Activated naive CD4-positive, alpha-beta T cell treated with anti-CD3 and anti-CD28 coated beads, Interleukin-2, amount 50 U/mL, for 24 hours (primary cell): ENCODE measurements around the gene POU3F2.
A peak's percentile ranks its signal among the peaks of the same experiment; 100 is the strongest.

Source experiments
- H3K27ac Mint-ChIP-seq: one replicate; pipeline ENCODE4 v1.8.0; 2021; ENCODE audit warnings: mild to moderate bottlenecking, mixed read lengths
- H3K27me3 Mint-ChIP-seq: one replicate; pipeline ENCODE4 v1.8.0; 2021; ENCODE audit warnings: mixed read lengths
- H3K36me3 Mint-ChIP-seq: one replicate; pipeline ENCODE4 v1.8.0; 2021; ENCODE audit warnings: mixed read lengths
- H3K4me1 Mint-ChIP-seq: one replicate; pipeline ENCODE4 v1.8.0; 2021; ENCODE audit warnings: mixed read lengths
- H3K4me3 Mint-ChIP-seq: one replicate; pipeline ENCODE4 v1.8.0; 2021; ENCODE audit warnings: mild to moderate bottlenecking, mixed read lengths
- H3K9me3 Mint-ChIP-seq: one replicate; pipeline ENCODE4 v1.8.0; 2021; ENCODE audit warnings: mixed read lengths

Gene POU3F2

DNA sequence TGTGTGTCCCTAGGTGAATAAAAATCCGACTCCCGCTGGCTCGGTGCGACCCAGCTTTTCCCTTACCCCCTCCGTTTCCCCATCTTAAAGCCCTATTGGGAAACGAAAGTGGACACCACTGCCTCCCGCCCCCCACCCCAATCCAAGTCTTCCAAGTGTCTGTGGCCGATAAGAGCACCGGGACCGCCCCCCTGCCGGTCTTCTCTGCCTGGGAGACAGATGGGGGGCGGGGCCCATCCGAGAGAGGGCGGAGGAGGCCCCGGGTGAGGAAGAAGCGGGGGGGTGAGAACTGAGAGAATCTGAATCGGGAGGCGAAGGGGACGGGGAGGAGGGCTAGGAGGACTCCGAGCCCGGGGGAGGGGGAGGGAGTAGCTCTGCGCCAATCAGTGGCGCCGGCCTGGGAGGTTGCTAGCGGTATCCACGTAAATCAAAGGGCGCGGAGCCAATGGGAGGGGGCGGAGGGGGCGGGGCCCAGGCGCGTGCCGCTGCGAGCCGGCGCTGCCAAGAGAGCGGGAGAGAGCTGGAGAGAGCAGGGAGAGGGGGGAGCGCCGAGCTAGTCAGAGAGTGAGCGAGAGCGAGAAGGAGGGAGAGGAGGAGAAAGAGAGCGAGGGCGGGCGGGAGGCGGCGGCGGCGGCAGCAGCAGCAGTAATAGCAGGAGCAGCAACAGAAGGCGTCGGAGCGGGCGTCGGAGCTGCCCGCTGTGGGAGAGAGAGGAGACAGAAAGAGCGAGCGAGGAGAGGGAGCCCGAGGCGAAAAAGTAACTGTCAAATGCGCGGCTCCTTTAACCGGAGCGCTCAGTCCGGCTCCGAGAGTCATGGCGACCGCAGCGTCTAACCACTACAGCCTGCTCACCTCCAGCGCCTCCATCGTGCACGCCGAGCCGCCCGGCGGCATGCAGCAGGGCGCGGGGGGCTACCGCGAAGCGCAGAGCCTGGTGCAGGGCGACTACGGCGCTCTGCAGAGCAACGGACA, at the start of gene POU3F2:
TSS of gene POU3F2 (plus strand) at position 515 of the 972 bp plus-strand sequence. CDS start at position 815, 300 bp downstream.
- H3K4me1 Mint-ChIP-seq: peaks cover 41% of the 10 kb centered on the region
- H3K27ac Mint-ChIP-seq: peak within 1 kb of the TSS; percentile 26

GRCh38 chr6:98787435-98787834, 46.9 kb upstream of the POU3F2 start:
- Mint-ChIP-seq H3K27ac (no peak overlapping the region), H3K36me3 (no peaks in the 10 kb centered on the region), H3K4me3 (no peak overlapping the region), H3K9me3 (no peaks in the 10 kb centered on the region), H3K4me1 (no peaks in the 10 kb centered on the region), H3K27me3 (peaks cover 29% of the 10 kb centered on the region)

More for the DNA sequence above, at the start of gene POU3F2:
- Mint-ChIP-seq H3K27me3 (peaks cover 66% of the 10 kb centered on the region), H3K4me3 (peak within 1 kb of the TSS; percentile 86), H3K36me3 (peaks cover 3% of the 10 kb centered on the region), H3K9me3 (peaks cover 7% of the 10 kb centered on the region)

GRCh38 chr6:98787961-98788360, 46.4 kb upstream of the POU3F2 start:
- Mint-ChIP-seq H3K4me3 (no peak overlapping the region), H3K9me3 (no peaks in the 10 kb centered on the region), H3K27me3 (peaks cover 32% of the 10 kb centered on the region), H3K4me1 (no peaks in the 10 kb centered on the region), H3K36me3 (no peaks in the 10 kb centered on the region), H3K27ac (no peak overlapping the region)

DNA sequence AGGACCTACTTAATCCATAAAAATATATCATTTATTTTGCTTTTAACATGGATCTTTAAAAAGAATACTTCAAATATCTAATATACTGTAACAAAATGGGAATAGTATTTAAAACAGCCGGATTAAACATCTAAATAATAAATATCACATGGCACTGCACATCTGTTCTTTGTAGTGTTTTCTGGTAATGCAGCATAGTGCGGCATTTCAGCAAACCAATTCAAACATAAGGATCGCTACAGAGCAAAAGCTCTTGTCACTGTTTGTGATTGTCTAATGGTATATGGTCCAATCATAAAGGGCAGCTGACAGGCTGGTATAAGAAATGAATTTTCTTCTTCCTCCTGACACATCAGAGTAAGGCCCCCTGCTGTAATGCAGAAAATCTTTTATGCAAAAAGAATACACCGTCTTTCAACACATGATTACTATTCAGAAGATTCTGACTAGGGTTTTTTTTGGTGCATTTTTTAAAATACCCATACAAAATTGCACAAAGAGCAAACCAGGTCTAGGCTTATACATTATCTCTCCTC, 40.0 kb upstream of the POU3F2 start:
- Mint-ChIP-seq H3K9me3 (no peaks in the 10 kb centered on the region), H3K4me3 (no peak overlapping the region), H3K27ac (no peak overlapping the region), H3K36me3 (no peaks in the 10 kb centered on the region), H3K4me1 (no peaks in the 10 kb centered on the region), H3K27me3 (peaks cover 30% of the 10 kb centered on the region)

DNA sequence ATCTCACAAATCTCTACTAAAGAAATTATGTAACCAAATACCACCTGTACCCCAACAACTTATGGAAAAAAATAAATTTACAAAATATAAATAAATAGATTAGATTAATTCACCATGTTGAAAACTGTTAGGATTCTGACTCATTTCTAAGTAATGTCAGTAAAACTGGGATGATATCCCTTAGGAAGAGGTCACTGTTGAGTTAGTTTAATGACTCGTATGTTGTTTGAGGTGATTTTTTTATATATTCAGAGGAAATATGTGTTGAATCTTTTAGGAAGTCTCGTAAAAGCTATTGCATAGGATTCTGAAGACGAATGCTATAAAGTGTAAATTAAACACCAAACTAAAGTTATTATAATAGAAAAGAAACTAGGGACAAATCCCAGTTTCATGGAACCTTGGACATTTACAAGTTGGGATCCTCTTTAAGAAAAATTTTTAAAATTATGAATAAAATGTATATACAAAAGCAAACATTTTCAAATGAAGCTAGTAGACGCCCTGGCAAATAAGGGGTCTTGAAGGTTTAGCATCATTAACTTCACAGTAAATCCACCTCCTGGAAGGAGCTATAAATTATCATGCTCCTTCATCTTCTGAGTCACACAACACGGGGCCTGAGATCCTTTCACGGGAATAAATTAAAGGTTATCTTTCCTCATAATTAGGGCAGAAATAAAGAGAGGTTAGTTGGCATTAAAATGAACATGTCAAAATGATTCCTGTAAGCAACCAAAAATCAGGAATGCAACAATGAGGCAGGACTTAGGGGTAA, 37.0 kb upstream of the POU3F2 start:
- Mint-ChIP-seq H3K27ac (no peak overlapping the region), H3K9me3 (no peaks in the 10 kb centered on the region), H3K36me3 (no peaks in the 10 kb centered on the region), H3K4me1 (no peaks in the 10 kb centered on the region), H3K4me3 (no peak overlapping the region), H3K27me3 (peaks cover 15% of the 10 kb centered on the region)

- no peaks in the 10 kb centered on the region for H3K9me3 Mint-ChIP-seq
These were observed 33.5 kb upstream of the POU3F2 start for GRCh38 chr6:98800866-98801265.

DNA sequence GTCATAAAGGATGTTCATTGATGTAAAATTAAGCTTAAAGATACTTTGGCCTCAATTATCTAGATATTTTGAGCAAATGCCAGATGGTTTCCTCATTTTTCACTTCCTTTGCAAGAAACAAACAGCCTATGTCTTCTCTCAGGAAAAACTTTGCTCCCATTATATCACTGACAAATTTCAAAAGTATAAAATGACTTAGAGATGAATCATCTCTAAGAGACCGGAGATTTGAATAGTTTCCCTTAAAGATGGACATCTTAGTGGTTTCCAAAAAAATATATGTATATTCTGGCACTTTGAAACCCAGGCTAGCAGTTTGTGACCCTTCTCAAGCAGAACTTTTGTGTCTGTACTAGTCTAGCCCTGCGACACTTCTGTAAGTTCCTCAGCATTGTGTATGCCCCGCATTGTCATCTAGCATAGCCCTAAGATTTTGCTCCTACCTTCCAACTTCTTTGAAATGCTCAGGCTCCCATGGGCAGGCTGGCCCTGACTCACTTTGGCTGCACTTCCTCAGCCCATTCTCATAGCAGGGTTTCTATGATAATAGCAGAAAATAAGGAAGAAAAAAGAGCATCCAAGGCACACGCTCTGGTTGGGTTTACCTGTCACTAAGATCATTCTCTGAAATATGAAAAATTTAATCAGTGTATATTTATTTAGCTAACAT, 25.7 kb upstream of the POU3F2 start:
- H3K36me3 Mint-ChIP-seq: no peaks in the 10 kb centered on the region
- H3K27ac Mint-ChIP-seq: no peak overlapping the region
- H3K4me3 Mint-ChIP-seq: no peak overlapping the region
- H3K4me1 Mint-ChIP-seq: no peaks in the 10 kb centered on the region
- no peaks in the 10 kb centered on the region for H3K9me3 Mint-ChIP-seq
- peaks cover 8% of the 10 kb centered on the region for H3K27me3 Mint-ChIP-seq

More at GRCh38 chr6:98800866-98801265, 33.5 kb upstream of the POU3F2 start:
- H3K27me3 Mint-ChIP-seq: peaks cover 10% of the 10 kb centered on the region
- no peaks in the 10 kb centered on the region for H3K36me3 Mint-ChIP-seq
- H3K4me1 Mint-ChIP-seq: no peaks in the 10 kb centered on the region
- no peak overlapping the region for H3K27ac Mint-ChIP-seq
- H3K4me3 Mint-ChIP-seq: no peak overlapping the region

- Mint-ChIP-seq H3K27ac (no peak overlapping the region), H3K9me3 (peaks cover 5% of the 10 kb centered on the region), H3K27me3 (peaks cover 16% of the 10 kb centered on the region), H3K4me1 (no peaks in the 10 kb centered on the region), H3K36me3 (no peaks in the 10 kb centered on the region), H3K4me3 (no peak overlapping the region)
These were observed 22.2 kb upstream of the POU3F2 start for GRCh38 chr6:98812220-98812619.

GRCh38 chr6:98816799-98817198, 17.6 kb upstream of the POU3F2 start:
- Mint-ChIP-seq H3K27ac (no peak overlapping the region), H3K9me3 (peaks cover 5% of the 10 kb centered on the region), H3K36me3 (no peaks in the 10 kb centered on the region), H3K27me3 (peaks cover 44% of the 10 kb centered on the region), H3K4me3 (no peak overlapping the region), H3K4me1 (no peaks in the 10 kb centered on the region)

DNA sequence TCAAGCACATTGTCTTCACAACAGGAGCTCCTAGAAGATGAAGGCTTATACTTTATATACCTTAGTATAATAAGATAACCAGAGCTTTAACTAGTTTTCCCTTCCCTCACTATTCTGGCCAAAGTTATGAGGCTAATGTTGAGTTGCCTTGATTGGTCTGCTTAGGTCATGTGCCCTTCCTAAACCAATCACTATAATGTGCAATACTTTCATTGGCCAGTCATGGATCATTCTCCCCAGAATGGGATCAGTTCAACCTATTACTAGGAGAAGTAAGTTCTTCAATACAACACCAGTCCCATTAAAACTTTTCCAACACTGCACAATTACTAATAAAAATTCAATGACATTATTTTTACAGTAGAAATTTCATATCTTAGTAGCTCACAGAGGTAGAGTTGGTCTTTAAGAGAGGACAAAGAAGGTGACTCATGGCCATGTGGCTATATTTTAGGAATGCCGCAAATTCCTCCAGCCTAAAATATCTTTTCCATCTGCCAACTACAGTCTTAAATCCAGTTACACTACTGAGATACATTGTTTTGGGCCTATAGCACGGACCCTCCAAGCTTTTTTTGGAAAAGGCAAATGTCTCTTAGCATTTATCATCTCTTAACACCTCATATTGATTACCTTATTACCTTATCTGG, 12.5 kb upstream of the POU3F2 start:
- Mint-ChIP-seq H3K36me3 (no peaks in the 10 kb centered on the region), H3K9me3 (no peaks in the 10 kb centered on the region), H3K27ac (no peak overlapping the region), H3K4me1 (peaks cover 17% of the 10 kb centered on the region), H3K4me3 (no peak overlapping the region), H3K27me3 (peaks cover 62% of the 10 kb centered on the region)

DNA sequence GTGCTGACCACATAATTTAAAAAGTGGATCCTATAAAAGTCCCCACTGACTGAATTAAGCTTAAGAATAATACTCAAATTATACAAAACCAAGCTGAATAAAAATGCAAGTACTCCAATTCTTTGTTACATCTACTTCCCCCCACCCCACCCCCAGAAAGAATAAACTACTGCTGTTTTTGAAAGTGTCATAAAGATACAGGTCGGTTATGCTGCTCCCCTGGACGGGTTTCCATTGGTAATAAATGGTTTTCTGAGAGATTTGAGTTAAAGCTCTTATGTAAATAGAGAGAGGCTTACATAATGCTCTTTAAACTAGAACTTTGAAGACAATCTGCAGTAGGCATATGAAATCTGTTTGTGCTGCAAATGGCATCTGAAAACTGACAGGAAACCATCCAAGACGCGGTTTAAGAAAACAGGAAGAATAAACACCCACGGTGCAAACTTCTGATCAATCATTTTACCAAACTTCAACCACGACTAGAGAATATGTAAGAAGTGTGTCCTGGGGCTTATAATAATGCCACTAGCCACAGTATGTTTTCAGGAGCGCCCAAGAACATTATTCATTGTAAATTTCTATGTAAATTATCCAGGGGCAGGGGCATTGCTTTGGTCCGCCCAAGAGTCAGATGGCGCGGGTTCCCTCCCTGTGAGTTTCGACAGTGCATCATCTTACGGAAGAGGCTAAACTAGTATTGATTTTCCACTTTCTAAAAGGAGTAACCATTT, 10.8 kb upstream of the POU3F2 start:
- peaks cover 61% of the 10 kb centered on the region for H3K27me3 Mint-ChIP-seq
- H3K9me3 Mint-ChIP-seq: no peaks in the 10 kb centered on the region
- H3K4me1 Mint-ChIP-seq: peaks cover 22% of the 10 kb centered on the region
- H3K27ac Mint-ChIP-seq: peak overlapping the region; percentile 14
- H3K4me3 Mint-ChIP-seq: peak overlapping the region; percentile 70
- H3K36me3 Mint-ChIP-seq: no peaks in the 10 kb centered on the region

DNA sequence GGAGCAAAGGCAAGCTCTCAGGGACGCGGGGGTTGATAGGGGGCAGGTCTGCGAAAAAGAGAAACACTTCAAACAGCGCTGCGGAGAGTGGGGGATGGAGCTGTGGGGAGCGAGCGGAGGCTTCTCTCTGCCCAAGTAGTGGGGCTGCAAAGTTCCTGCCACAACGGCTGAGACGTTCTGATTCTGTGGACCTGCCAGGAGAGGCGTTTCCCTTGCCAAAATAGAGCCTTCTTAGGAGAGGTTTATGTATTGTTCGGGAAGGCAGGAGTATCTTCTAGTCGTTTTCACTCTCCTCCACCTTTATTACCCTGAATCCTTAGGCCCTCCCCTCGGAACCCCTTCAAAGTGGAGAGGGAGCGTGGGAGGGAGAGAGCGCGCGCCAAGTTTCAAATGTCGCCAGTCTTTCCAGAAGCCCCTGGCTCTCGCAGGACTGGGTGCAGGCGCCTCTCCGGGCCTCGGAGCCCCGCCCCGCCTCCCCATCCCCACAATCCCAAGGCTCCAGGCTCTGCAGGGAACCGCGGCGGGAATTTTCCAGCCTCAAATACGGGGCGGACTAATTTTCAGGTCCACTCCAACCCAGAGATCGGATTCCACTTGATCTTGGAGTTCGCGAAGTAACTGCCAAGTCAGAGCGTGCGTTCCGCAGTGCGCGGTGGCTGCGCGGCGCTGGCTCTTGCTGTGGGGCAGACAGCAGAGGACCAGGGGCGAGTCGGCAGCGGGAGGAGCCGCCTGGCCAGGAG, 10.0 kb upstream of the POU3F2 start:
- peaks cover 23% of the 10 kb centered on the region for H3K4me1 Mint-ChIP-seq
- no peaks in the 10 kb centered on the region for H3K36me3 Mint-ChIP-seq
- peaks cover 62% of the 10 kb centered on the region for H3K27me3 Mint-ChIP-seq
- no peaks in the 10 kb centered on the region for H3K9me3 Mint-ChIP-seq
- H3K27ac Mint-ChIP-seq: peak overlapping the region; percentile 14
- peak overlapping the region; percentile 70 for H3K4me3 Mint-ChIP-seq

GRCh38 chr6:98824902-98825599, 9.3 kb upstream of the POU3F2 start:
- H3K27me3 Mint-ChIP-seq: peaks cover 62% of the 10 kb centered on the region
- H3K4me1 Mint-ChIP-seq: peaks cover 23% of the 10 kb centered on the region
- no peak overlapping the region for H3K4me3 Mint-ChIP-seq
- no peaks in the 10 kb centered on the region for H3K36me3 Mint-ChIP-seq
- no peaks in the 10 kb centered on the region for H3K9me3 Mint-ChIP-seq
- no peak overlapping the region for H3K27ac Mint-ChIP-seq
